Spleen (tissue), 11 donors: ENCODE data around the gene IGLON5. TPM values are rescaled to one million over a fixed set of nuclear protein-coding genes. Genes with fewer than 3 reads are reported as not detected.
A peak's percentile ranks its signal among the peaks of the same experiment; 100 is the strongest.

ENCODE experiments used
- DNase-seq: peaks from one replicate; pipeline ENCODE4 v3.0.0-alpha.2; 2020
- H3K27ac ChIP-seq, 8 donors: fragments of 200-600 bp; sonication (generic) in 7 of 8; 1 replicate in 4 of 8; 2 replicates in 4 of 8; pipeline versions ENCODE4 v1.5.0 to v1.8.0; 2016 to 2021; ENCODE audit warnings: inconsistent platforms in 4 of 8, mild to moderate bottlenecking in 4 of 8, moderate library complexity in 1 of 8
- H3K27me3 ChIP-seq, 7 donors: fragments of 200-600 bp; sonication (generic) in 6 of 7; replicated peaks in 1 of 7; 1 replicate in 4 of 7; 2 replicates in 3 of 7; pipeline versions ENCODE4 v1.5.0 to v1.8.0; 2016 to 2021; ENCODE audit warnings: inconsistent platforms in 3 of 7, mild to moderate bottlenecking in 1 of 7
- H3K36me3 ChIP-seq, 6 donors: fragments of 200-600 bp; sonication (generic) in 5 of 6; 1 replicate in 4 of 6; 2 replicates in 2 of 6; pipeline versions ENCODE4 v1.5.0 to v1.8.0; 2016 to 2021; ENCODE audit warnings: inconsistent platforms in 2 of 6
- H3K4me1 ChIP-seq, 6 donors: fragments of 200-600 bp; sonication (generic) in 5 of 6; 1 replicate in 3 of 6; 2 replicates in 3 of 6; pipeline versions ENCODE4 v1.5.0 to v1.8.0; 2016 to 2021; ENCODE audit warnings: inconsistent platforms in 3 of 6
- H3K4me3 ChIP-seq, 8 donors: fragments of 200-600 bp; sonication (generic) in 7 of 8; 1 replicate in 4 of 8; 2 replicates in 4 of 8; pipeline versions ENCODE4 v1.5.0 to v1.8.0; 2016 to 2021; ENCODE audit warnings: inconsistent platforms in 4 of 8, mild to moderate bottlenecking in 4 of 8, moderate library complexity in 2 of 8
- H3K9me3 ChIP-seq, 8 donors: fragments of 200-600 bp; sonication (generic) in 7 of 8; 1 replicate in 4 of 8; 2 replicates in 4 of 8; pipeline versions ENCODE4 v1.5.0 to v1.8.0; 2016 to 2021; ENCODE audit warnings: inconsistent platforms in 4 of 8
- POLR2A ChIP-seq, 3 donors: fragments of 450-650 bp; IDR thresholded peaks; one replicate each; pipeline ENCODE4 v1.5.1; 2017; ENCODE audit warnings: antibody characterized with exemption in 3 of 3, mild to moderate bottlenecking in 1 of 3
- POLR2AphosphoS5 ChIP-seq, 3 donors: sonication (generic); formaldehyde crosslinking; IDR thresholded peaks; one replicate each; pipeline ENCODE4 v1.5.1; 2017; ENCODE audit warnings: antibody characterized with exemption in 3 of 3
- WGBS, 5 donors: extraction: QIAGEN DNeasy Blood & Tissue Kit in 3 of 5; methylation state at CpG; one replicate each; pipeline versions ENCODE4 v1.1.5 to v1.1.7; 2013 to 2018; 5-methylcytosine and 5-hydroxymethylcytosine counted together
- intact Hi-C: fragments of 100-400 bp; cut with DNase I; formaldehyde crosslinking; loops from one replicate; pipeline ENCODE4 v1.15.0; 2023; ENCODE audit warnings: low total_unique reads
- polyA plus RNA-seq, 3 donors: library from polyadenylated mRNA; stranded (reverse); fragments of 200-250 nt; gene quantifications; one replicate each; pipeline ENCODE4 v1.2.1, GENCODE V29; 2013
- total RNA-seq, 7 donors: library from RNA; depleted of rRNA in 3 of 7; stranded (reverse); fragments of >200 nt in 3 of 7; fragmentation: NEBNext Ultra II Directional in 4 of 7; extraction: Animal tissue kit (Norgen Biotek cat#: 25700) in 4 of 7; gene quantifications; one replicate each; pipeline versions ENCODE4 v1.1.0 to v1.2.1, GENCODE V29; 2016 to 2021
- TF ChIP-seq, protein P1 (sequence below), 11 experiments: fragments of 200-600 bp in 7 of 11; fragments of 450-650 bp in 4 of 11; sonication (generic) in 4 of 11; IDR thresholded peaks in 8 of 11; conservative IDR thresholded peaks in 3 of 11; 1 replicate in 7 of 11; 2 replicates in 4 of 11; pipeline versions ENCODE4 v1.4.0 to v1.8.0; 2016 to 2021; ENCODE audit warnings: antibody characterized with exemption in 11 of 11, inconsistent platforms in 4 of 11, mild to moderate bottlenecking in 1 of 11
- donor health status: healthy with polysubstance abuse.
- donor health status: DM: no; HTN: no; CAD: no; lungs with moderate emphysema.
- donor health status: DM: no; HTN: no; CAD: no.
- donor health status: Bipolar disorder and iron deficiency.
- donor health status: healthy.
- donor health status: DM: no; HTN: no; CAD: no.
- donor health status: DM: yes; HTN: yes; CAD: no.

The IGLON5 gene
- total and polyA plus RNA-seq, 10 donors = 0.03 TPM; not detected in 9

DNA sequence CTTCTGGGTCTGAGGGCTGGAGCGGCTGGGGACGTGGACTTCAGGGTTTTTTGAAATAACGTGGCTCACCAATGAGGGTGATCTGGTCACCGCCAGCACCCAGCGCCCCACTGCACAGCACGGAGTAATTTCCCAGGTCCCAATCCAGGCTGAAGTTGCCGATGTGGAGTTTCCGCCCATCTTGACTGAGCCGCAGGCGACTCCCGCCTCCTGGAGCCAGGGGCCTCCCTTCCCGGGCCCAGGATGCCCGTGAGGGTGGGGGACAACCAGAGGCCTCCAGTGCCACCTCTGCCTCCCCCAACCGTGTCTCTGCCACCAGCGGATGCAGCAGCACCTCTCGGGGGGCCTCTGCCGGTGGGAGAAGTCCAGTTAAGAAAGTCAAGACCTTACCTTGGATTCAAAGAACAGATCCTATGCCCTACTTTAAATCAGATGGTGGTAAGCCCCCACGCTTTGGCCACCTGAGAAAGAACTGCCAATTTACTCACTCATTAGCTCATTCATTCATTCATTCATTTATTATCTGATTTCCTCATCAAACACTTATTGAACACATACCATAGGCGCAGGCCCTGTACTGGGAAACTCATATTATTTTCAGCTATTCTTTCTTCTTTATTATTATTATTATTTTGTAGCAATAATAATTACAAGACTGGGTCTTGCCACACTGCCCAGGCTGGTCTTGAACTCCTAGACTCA is 26.6 kb downstream of the IGLON5 start:
- Histone ChIP-seq H3K27ac (no peak overlapping the region), H3K36me3 (no peaks in the 10 kb centered on the region), H3K4me3 (peak overlapping the region in 1 of 8 donors; percentile 61), H3K4me1 (peaks cover 9 to 38% (median 22%) of the 10 kb centered on the region in 6 donors), H3K27me3 (peaks cover 0 to 12% (median 0%) of the 10 kb centered on the region in 7 donors), H3K9me3 (no peaks in the 10 kb centered on the region)
- intact Hi-C loops = loop anchor here (5.0 kb wide), 1 partner anchor 104 kb away; no protein-coding TSS in a partner anchor
- 82 to 84% (median 84%) methylated on average over 9 to 19 of the region's 19 CpGs for WGBS, 5 donors
- no peak for DNase-seq
- TF ChIP-seq POLR2A (IDR thresholded peaks at IDR 0.05) (no peak), POLR2AphosphoS5 (IDR thresholded peaks at IDR 0.05) (no peak)
- TF ChIP-seq, protein P1, sequence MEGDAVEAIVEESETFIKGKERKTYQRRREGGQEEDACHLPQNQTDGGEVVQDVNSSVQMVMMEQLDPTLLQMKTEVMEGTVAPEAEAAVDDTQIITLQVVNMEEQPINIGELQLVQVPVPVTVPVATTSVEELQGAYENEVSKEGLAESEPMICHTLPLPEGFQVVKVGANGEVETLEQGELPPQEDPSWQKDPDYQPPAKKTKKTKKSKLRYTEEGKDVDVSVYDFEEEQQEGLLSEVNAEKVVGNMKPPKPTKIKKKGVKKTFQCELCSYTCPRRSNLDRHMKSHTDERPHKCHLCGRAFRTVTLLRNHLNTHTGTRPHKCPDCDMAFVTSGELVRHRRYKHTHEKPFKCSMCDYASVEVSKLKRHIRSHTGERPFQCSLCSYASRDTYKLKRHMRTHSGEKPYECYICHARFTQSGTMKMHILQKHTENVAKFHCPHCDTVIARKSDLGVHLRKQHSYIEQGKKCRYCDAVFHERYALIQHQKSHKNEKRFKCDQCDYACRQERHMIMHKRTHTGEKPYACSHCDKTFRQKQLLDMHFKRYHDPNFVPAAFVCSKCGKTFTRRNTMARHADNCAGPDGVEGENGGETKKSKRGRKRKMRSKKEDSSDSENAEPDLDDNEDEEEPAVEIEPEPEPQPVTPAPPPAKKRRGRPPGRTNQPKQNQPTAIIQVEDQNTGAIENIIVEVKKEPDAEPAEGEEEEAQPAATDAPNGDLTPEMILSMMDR (IDR thresholded peaks at IDR 0.05 in 8 of 11, conservative IDR thresholded peaks at IDR 0.05 in 3 of 11) = no peak

DNA sequence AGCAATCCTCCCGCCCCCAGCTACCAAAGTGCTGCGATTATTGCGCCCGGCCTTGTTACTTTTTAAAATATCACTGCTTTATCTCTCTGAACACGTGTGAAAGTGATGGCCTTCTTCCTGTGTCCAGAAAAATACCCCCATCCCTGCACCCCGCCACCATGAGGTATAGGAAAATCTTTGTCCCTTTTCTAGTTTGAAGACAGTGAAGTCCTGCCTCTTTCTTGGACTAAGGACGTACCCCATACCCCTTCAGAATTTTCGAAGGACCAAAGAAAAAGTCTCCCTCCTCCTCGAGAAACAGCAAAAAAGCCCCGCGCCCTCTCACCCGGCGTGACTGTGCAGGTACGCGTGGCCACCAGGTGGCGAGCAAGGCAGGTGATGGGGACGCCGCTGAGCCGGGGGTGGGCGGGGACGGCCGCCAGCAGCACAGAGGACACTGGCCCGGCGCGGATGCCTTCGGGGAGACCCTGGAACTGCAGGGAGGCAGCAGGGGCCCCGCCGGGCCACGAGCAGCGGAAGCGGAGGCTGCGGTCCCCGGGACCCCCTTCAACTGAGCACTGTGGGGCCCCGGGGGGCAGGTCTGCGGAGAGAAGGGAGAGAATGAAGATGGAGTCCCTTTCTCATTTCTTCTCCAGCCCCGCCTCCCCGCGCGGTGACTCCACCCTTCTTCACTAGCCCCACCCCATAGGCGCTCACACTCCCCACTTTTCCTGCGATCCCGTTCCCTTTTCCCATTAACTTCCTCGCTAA is 27.3 kb downstream of the IGLON5 start:
- TF ChIP-seq, protein P1 (IDR thresholded peaks at IDR 0.05 in 8 of 11, conservative IDR thresholded peaks at IDR 0.05 in 3 of 11) = peak; percentile 80 to 95 (median 89)
- TF ChIP-seq POLR2AphosphoS5 (IDR thresholded peaks at IDR 0.05) = peak in 2 of 3 donors; percentile 49 to 51
- no peak for TF ChIP-seq POLR2A (IDR thresholded peaks at IDR 0.05)
- WGBS, 5 donors = 2 to 4% (median 2%) methylated on average over 41 to 43 of the region's 43 CpGs
- DNase-seq = peak; percentile 96
- intact Hi-C loops = loop anchor here (5.0 kb wide), 1 partner anchor 104 kb away; no protein-coding TSS in a partner anchor
- Histone ChIP-seq H3K4me1 (peaks cover 9 to 45% (median 24%) of the 10 kb centered on the region in 6 donors), H3K36me3 (no peaks in the 10 kb centered on the region), H3K9me3 (no peaks in the 10 kb centered on the region), H3K27me3 (peaks cover 0 to 12% (median 0%) of the 10 kb centered on the region in 7 donors), H3K27ac (peak overlapping the region in 7 of 8 donors; percentile 41 to 85 (median 69)), H3K4me3 (peak overlapping the region; percentile 61 to 92 (median 72))

GRCh38 chr19:51339313-51339686 is 27.9 kb downstream of the IGLON5 start:
- peak overlapping the region in 7 of 8 donors; percentile 41 to 85 (median 69) for H3K27ac ChIP-seq
- no peak for TF ChIP-seq POLR2AphosphoS5 (IDR thresholded peaks at IDR 0.05)
- no peak for TF ChIP-seq POLR2A (IDR thresholded peaks at IDR 0.05)
- TF ChIP-seq, protein P1 (IDR thresholded peaks at IDR 0.05 in 8 of 11, conservative IDR thresholded peaks at IDR 0.05 in 3 of 11) = no peak
- no peaks in the 10 kb centered on the region for H3K9me3 ChIP-seq
- H3K36me3 ChIP-seq = peaks cover 0 to 4% (median 0%) of the 10 kb centered on the region in 6 donors
- H3K4me3 ChIP-seq = peak overlapping the region; percentile 61 to 92 (median 72)
- peaks cover 9 to 51% (median 26%) of the 10 kb centered on the region in 6 donors for H3K4me1 ChIP-seq
- intact Hi-C loops = loop anchor here (5.0 kb wide), 1 partner anchor 103 kb away; no protein-coding TSS in a partner anchor
- no peak for DNase-seq
- peaks cover 0 to 12% (median 0%) of the 10 kb centered on the region in 7 donors for H3K27me3 ChIP-seq
- 1 to 2% (median 1%) methylated on average over 10 of the region's 10 CpGs for WGBS, 5 donors
